ENCODE measurements around the gene NAGPA. TPM values are rescaled to one million over a fixed set of nuclear protein-coding genes. Genes with fewer than 3 reads are reported as not detected.

The NAGPA gene
- total RNA-seq, 3 donors from 2014 or later (not counting 1 experiment from before 2014, with no cell fraction given): 14.7 to 27.8 (median 23.0) TPM

- Histone ChIP-seq H3K27me3 (ENCODE audit: control insufficient read depth, insufficient read depth, low read length) (peaks cover 16% of the 10 kb centered on the region), H3K27ac (ENCODE audit: low read length) (no peak overlapping the region), H3K4me1 (ENCODE audit: control insufficient read depth, insufficient read depth, low read length) (peaks cover 4% of the 10 kb centered on the region), H3K4me3 (ENCODE audit: low read length) (no peak overlapping the region), H3K9me3 (ENCODE audit: control insufficient read depth, insufficient read depth, low read length) (no peaks in the 10 kb centered on the region), H3K36me3 (ENCODE audit: control insufficient read depth, insufficient read depth, low read length) (no peaks in the 10 kb centered on the region)
- Mint-ChIP-seq H3K27me3 (ENCODE audit: low read depth in 2 of 2) (peaks cover 27 to 32% of the 10 kb centered on the region in 2 donors), H3K9me3 (no peaks in the 10 kb centered on the region), H3K4me3 (no peak overlapping the region), H3K4me1 (no peaks in the 10 kb centered on the region), H3K27ac (no peak overlapping the region), H3K36me3 (no peaks in the 10 kb centered on the region)
- DNase-seq: no peak
- ATAC-seq: no peak
- WGBS (ENCODE audit: insufficient coverage): 92% methylated on average over 4 of the region's 8 CpGs
- TF ChIP-seq, protein P1, sequence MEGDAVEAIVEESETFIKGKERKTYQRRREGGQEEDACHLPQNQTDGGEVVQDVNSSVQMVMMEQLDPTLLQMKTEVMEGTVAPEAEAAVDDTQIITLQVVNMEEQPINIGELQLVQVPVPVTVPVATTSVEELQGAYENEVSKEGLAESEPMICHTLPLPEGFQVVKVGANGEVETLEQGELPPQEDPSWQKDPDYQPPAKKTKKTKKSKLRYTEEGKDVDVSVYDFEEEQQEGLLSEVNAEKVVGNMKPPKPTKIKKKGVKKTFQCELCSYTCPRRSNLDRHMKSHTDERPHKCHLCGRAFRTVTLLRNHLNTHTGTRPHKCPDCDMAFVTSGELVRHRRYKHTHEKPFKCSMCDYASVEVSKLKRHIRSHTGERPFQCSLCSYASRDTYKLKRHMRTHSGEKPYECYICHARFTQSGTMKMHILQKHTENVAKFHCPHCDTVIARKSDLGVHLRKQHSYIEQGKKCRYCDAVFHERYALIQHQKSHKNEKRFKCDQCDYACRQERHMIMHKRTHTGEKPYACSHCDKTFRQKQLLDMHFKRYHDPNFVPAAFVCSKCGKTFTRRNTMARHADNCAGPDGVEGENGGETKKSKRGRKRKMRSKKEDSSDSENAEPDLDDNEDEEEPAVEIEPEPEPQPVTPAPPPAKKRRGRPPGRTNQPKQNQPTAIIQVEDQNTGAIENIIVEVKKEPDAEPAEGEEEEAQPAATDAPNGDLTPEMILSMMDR (IDR thresholded peaks at IDR 0.05): no peak
- intact Hi-C loops (cut with micrococcal nuclease): no loop called here
These were observed 43.3 kb downstream of the NAGPA start for GRCh38 chr16:4990415-4990814.

- intact Hi-C loops (cut with micrococcal nuclease): no loop called here
These were observed 44.2 kb downstream of the NAGPA start for GRCh38 chr16:4989391-4990006.

GRCh38 chr16:4988647-4989046, 45.1 kb downstream of the NAGPA start:
- no peak overlapping the region for H3K27ac ChIP-seq (ENCODE audit: low read length)
- intact Hi-C loops (cut with micrococcal nuclease): no loop called here
- H3K27ac Mint-ChIP-seq: no peak overlapping the region
- peaks cover 31 to 36% of the 10 kb centered on the region in 2 donors for H3K27me3 Mint-ChIP-seq (ENCODE audit: low read depth in 2 of 2)
- ATAC-seq (no peak), DNase-seq (no peak)
- WGBS (ENCODE audit: insufficient coverage): 80% methylated on average over 4 of the region's 5 CpGs
- peaks cover 4% of the 10 kb centered on the region for H3K4me1 ChIP-seq (ENCODE audit: control insufficient read depth, insufficient read depth, low read length)
- no peaks in the 10 kb centered on the region for H3K9me3 Mint-ChIP-seq
- no peaks in the 10 kb centered on the region for H3K4me1 Mint-ChIP-seq
- H3K36me3 ChIP-seq (ENCODE audit: control insufficient read depth, insufficient read depth, low read length): no peaks in the 10 kb centered on the region
- H3K36me3 Mint-ChIP-seq: no peaks in the 10 kb centered on the region
- peaks cover 17% of the 10 kb centered on the region for H3K27me3 ChIP-seq (ENCODE audit: control insufficient read depth, insufficient read depth, low read length)
- no peak overlapping the region for H3K4me3 ChIP-seq (ENCODE audit: low read length)
- no peak overlapping the region for H3K4me3 Mint-ChIP-seq
- no peaks in the 10 kb centered on the region for H3K9me3 ChIP-seq (ENCODE audit: control insufficient read depth, insufficient read depth, low read length)
- TF ChIP-seq, protein P1 (IDR thresholded peaks at IDR 0.05): no peak

More at GRCh38 chr16:4989391-4990006, 44.2 kb downstream of the NAGPA start:
- Histone ChIP-seq H3K27me3 (ENCODE audit: control insufficient read depth, insufficient read depth, low read length) (peaks cover 17% of the 10 kb centered on the region), H3K36me3 (ENCODE audit: control insufficient read depth, insufficient read depth, low read length) (no peaks in the 10 kb centered on the region), H3K27ac (ENCODE audit: low read length) (no peak overlapping the region), H3K4me1 (ENCODE audit: control insufficient read depth, insufficient read depth, low read length) (peaks cover 4% of the 10 kb centered on the region), H3K9me3 (ENCODE audit: control insufficient read depth, insufficient read depth, low read length) (no peaks in the 10 kb centered on the region), H3K4me3 (ENCODE audit: low read length) (no peak overlapping the region)
- 82% methylated on average over 9 of the region's 9 CpGs for WGBS (ENCODE audit: insufficient coverage)
- TF ChIP-seq, protein P1 (IDR thresholded peaks at IDR 0.05): no peak
- no peaks in the 10 kb centered on the region for H3K36me3 Mint-ChIP-seq
- ATAC-seq (no peak), DNase-seq (no peak)
- no peak overlapping the region for H3K4me3 Mint-ChIP-seq
- H3K9me3 Mint-ChIP-seq: no peaks in the 10 kb centered on the region
- H3K27me3 Mint-ChIP-seq (ENCODE audit: low read depth in 2 of 2): peaks cover 27 to 28% of the 10 kb centered on the region in 2 donors
- H3K27ac Mint-ChIP-seq: no peak overlapping the region
- no peaks in the 10 kb centered on the region for H3K4me1 Mint-ChIP-seq
